ENCODE results near the gene RCL1.
"Not testable (repeated sequence)": the region's sequence is repeated elsewhere in the genome, so short reads cannot be mapped to it uniquely, and the experiment has no call there.

The RCL1 gene

GRCh38 chr9:4783191-4783590, 9.6 kb upstream of the RCL1 start:
- DNase-seq (ENCODE audit: low read depth), result not testable (repeated sequence)

GRCh38 chr9:4784403-4784802, 8.3 kb upstream of the RCL1 start:
- no peak for DNase-seq (ENCODE audit: low read depth)

- DNase-seq (ENCODE audit: low read depth), result no peak
These were observed 6.1 kb upstream of the RCL1 start for GRCh38 chr9:4786599-4786998.

- DNase-seq (ENCODE audit: low read depth), result no peak
These were observed 4.9 kb upstream of the RCL1 start for GRCh38 chr9:4787876-4788275.

GRCh38 chr9:4788703-4789102, 4.0 kb upstream of the RCL1 start:
- DNase-seq (ENCODE audit: low read depth), result no peak

- no peak for DNase-seq (ENCODE audit: low read depth)
These were observed 631 bp upstream of the RCL1 start for GRCh38 chr9:4792054-4792571.

- no peak for DNase-seq (ENCODE audit: low read depth)
These were observed 983 bp downstream of the RCL1 start for GRCh38 chr9:4793459-4794395.

GRCh38 chr9:4794691-4795090, 1.9 kb downstream of the RCL1 start:
- no peak for DNase-seq (ENCODE audit: low read depth)

GRCh38 chr9:4795108-4795507, 2.4 kb downstream of the RCL1 start:
- not testable (repeated sequence) for DNase-seq (ENCODE audit: low read depth)

GRCh38 chr9:4796530-4796929, 3.8 kb downstream of the RCL1 start:
- DNase-seq (ENCODE audit: low read depth), result no peak

GRCh38 chr9:4796988-4797853, 4.5 kb downstream of the RCL1 start:
- peak; percentile 60 for DNase-seq (ENCODE audit: low read depth)

GRCh38 chr9:4797854-4798150, 5.1 kb downstream of the RCL1 start:
- no peak for DNase-seq (ENCODE audit: low read depth)

- DNase-seq (ENCODE audit: low read depth), result no peak
These were observed 5.7 kb downstream of the RCL1 start for GRCh38 chr9:4798281-4799032.

- no peak for DNase-seq (ENCODE audit: low read depth)
These were observed 6.3 kb downstream of the RCL1 start for GRCh38 chr9:4799033-4799430.

- no peak for DNase-seq (ENCODE audit: low read depth)
These were observed 7.0 kb downstream of the RCL1 start for GRCh38 chr9:4799775-4800174.

GRCh38 chr9:4801156-4801555, 8.4 kb downstream of the RCL1 start:
- DNase-seq (ENCODE audit: low read depth), result no peak

GRCh38 chr9:4803670-4804530, 11.2 kb downstream of the RCL1 start:
- DNase-seq (ENCODE audit: low read depth), result no peak

- no peak for DNase-seq (ENCODE audit: low read depth)
These were observed 11.8 kb downstream of the RCL1 start for GRCh38 chr9:4804531-4805016.

- no peak for DNase-seq (ENCODE audit: low read depth)
These were observed 12.6 kb downstream of the RCL1 start for GRCh38 chr9:4805191-4805918.

GRCh38 chr9:4810565-4810964, 17.8 kb downstream of the RCL1 start:
- DNase-seq (ENCODE audit: low read depth), result no peak

Measured in EH (cell line).